KMS-11 (cell line): ENCODE measurements around the gene KCTD3.

Experiments
- H2AFZ ChIP-seq: fragments of 200-600 bp; sonication (generic); 2 replicates; pipeline ENCODE4 v1.6.1; 2016; ENCODE audit warnings: antibody characterized with exemption, mixed run types, low read depth
- H3K27ac ChIP-seq: fragments of 200-600 bp; sonication (generic); 2 replicates; pipeline ENCODE4 v1.6.1; 2016; ENCODE audit warnings: mild to moderate bottlenecking, mixed run types
- H3K27me3 ChIP-seq: fragments of 200-600 bp; sonication (generic); 2 replicates; pipeline ENCODE4 v1.6.1; 2017; ENCODE audit warnings: mild to moderate bottlenecking, low read depth, mixed run types, moderate library complexity; ENCODE audit not compliant: insufficient read depth
- H3K36me3 ChIP-seq: fragments of 200-600 bp; sonication (generic); 2 replicates; pipeline ENCODE4 v1.6.1; 2017; ENCODE audit warnings: mild to moderate bottlenecking, mixed run types; ENCODE audit not compliant: insufficient read depth
- H3K4me1 ChIP-seq: fragments of 200-600 bp; sonication (generic); 2 replicates; pipeline ENCODE4 v1.6.1; 2016; ENCODE audit warnings: mild to moderate bottlenecking, low read depth, mixed run types; ENCODE audit not compliant: poor library complexity, severe bottlenecking
- H3K4me2 ChIP-seq: fragments of 200-600 bp; sonication (generic); 2 replicates; pipeline ENCODE4 v1.7.0; 2016; ENCODE audit warnings: mild to moderate bottlenecking, mixed run types
- H3K4me3 ChIP-seq: fragments of 200-600 bp; sonication (generic); IDR thresholded peaks from 2 replicates; pipeline ENCODE4 v1.6.1; 2017; ENCODE audit warnings: low read depth, low read length, mixed read lengths; ENCODE audit not compliant: insufficient read depth
- H3K79me2 ChIP-seq: fragments of 200-600 bp; sonication (generic); 2 replicates; pipeline ENCODE4 v1.6.1; 2016; ENCODE audit warnings: low read depth, mixed run types; ENCODE audit not compliant: insufficient read depth
- H3K9ac ChIP-seq: fragments of 200-600 bp; sonication (generic); 2 replicates; pipeline ENCODE4 v1.6.1; 2016; ENCODE audit warnings: mild to moderate bottlenecking, mixed run types
- H4K20me1 ChIP-seq: fragments of 200-600 bp; sonication (generic); 2 replicates; pipeline ENCODE4 v1.6.1; 2016; ENCODE audit warnings: mild to moderate bottlenecking, mixed run types; ENCODE audit not compliant: insufficient read depth
- CTCF ChIP-seq: fragments of 200-600 bp; sonication (generic); conservative IDR thresholded peaks from 2 replicates; pipeline ENCODE4 v1.6.1; 2017; ENCODE audit warnings: low read depth, mild to moderate bottlenecking, antibody characterized with exemption, low read length, moderate library complexity, mixed read lengths

The KCTD3 gene

DNA sequence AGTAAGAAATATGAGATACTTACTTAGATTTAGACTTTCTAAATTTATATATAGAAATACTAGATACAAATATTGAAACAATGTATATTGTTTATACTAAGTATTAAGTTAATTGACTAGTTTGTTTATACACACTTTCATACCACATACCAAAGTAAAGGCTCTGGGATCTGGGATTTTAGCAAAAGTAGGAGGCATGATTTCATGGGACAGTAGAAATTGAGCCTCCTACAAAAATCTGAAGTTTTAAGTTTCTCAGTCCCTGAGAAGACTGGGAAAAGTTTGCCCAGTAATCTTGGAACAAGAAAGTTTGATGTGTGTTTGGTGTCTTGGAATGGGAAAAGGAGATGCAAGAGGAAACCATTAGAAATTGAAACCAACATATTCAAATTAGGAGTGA is 30.9 kb downstream of the KCTD3 start:
- H3K79me2 ChIP-seq = no peaks in the 10 kb centered on the region
- no peaks in the 10 kb centered on the region for H3K27me3 ChIP-seq
- H3K36me3 ChIP-seq = peaks cover 6% of the 10 kb centered on the region; the same call in 1 of the 2 replicates
- peaks cover 10% of the 10 kb centered on the region for H3K4me1 ChIP-seq
- no peak overlapping the region for H3K4me2 ChIP-seq
- no peak overlapping the region for H2AFZ ChIP-seq
- no peaks in the 10 kb centered on the region for H4K20me1 ChIP-seq
- no peak overlapping the region for H3K27ac ChIP-seq
- H3K9ac ChIP-seq = no peak overlapping the region
- no peak for TF ChIP-seq CTCF
- H3K4me3 ChIP-seq = no peak overlapping the region

- H3K27ac ChIP-seq = no peak overlapping the region
- H3K27me3 ChIP-seq = no peaks in the 10 kb centered on the region
- H3K36me3 ChIP-seq = peaks cover 6% of the 10 kb centered on the region; the same call in 1 of the 2 replicates
- no peak overlapping the region for H2AFZ ChIP-seq
- no peak for TF ChIP-seq CTCF
- peaks cover 14% of the 10 kb centered on the region for H3K4me1 ChIP-seq
- H3K9ac ChIP-seq = no peak overlapping the region
- H3K79me2 ChIP-seq = no peaks in the 10 kb centered on the region
- no peaks in the 10 kb centered on the region for H4K20me1 ChIP-seq
- H3K4me2 ChIP-seq = no peak overlapping the region
- no peak overlapping the region for H3K4me3 ChIP-seq
Observed at GRCh38 chr1:215599418-215600074, 32.4 kb downstream of the KCTD3 start.

GRCh38 chr1:215600258-215600792 is 33.2 kb downstream of the KCTD3 start:
- Histone ChIP-seq H3K4me3 (no peak overlapping the region), H3K27ac (no peak overlapping the region), H3K79me2 (no peaks in the 10 kb centered on the region), H3K4me1 (peaks cover 14% of the 10 kb centered on the region), H3K4me2 (no peak overlapping the region), H3K9ac (no peak overlapping the region), H2AFZ (no peak overlapping the region), H3K27me3 (no peaks in the 10 kb centered on the region), H3K36me3 (peaks cover 6% of the 10 kb centered on the region; the same call in 1 of the 2 replicates), H4K20me1 (no peaks in the 10 kb centered on the region)
- no peak for TF ChIP-seq CTCF

- H2AFZ ChIP-seq = no peak overlapping the region
- no peak overlapping the region for H3K9ac ChIP-seq
- H4K20me1 ChIP-seq = no peaks in the 10 kb centered on the region
- no peaks in the 10 kb centered on the region for H3K79me2 ChIP-seq
- no peak overlapping the region for H3K4me3 ChIP-seq
- peaks cover 14% of the 10 kb centered on the region for H3K4me1 ChIP-seq
- H3K27me3 ChIP-seq = no peaks in the 10 kb centered on the region
- peaks cover 6% of the 10 kb centered on the region; the same call in 1 of the 2 replicates for H3K36me3 ChIP-seq
- H3K4me2 ChIP-seq = no peak overlapping the region
- no peak for TF ChIP-seq CTCF
- H3K27ac ChIP-seq = no peak overlapping the region
Observed at GRCh38 chr1:215600867-215601266, 33.8 kb downstream of the KCTD3 start.
